ENCODE data around the gene ZNF324.
"Not testable (repeated sequence)": the region's sequence is repeated elsewhere in the genome, so short reads cannot be mapped to it uniquely, and the experiment has no call there.

The ZNF324 gene

GRCh38 chr19:58466760-58467589 is at the start of gene ZNF324:
TSS of gene ZNF324 (plus strand) at chr19:58467080. CDS start at chr19:58469186, 2,106 bp downstream.
- DNase-seq, result peak; percentile 96

- DNase-seq, result no peak
Measured at GRCh38 chr19:58428617-58429016, 38.3 kb upstream of the ZNF324 start.

- no peak for DNase-seq
Measured at GRCh38 chr19:58429745-58430144, 37.1 kb upstream of the ZNF324 start.

- DNase-seq, result no peak
Measured at GRCh38 chr19:58434217-58434616, 32.7 kb upstream of the ZNF324 start.

GRCh38 chr19:58439576-58440554 is 27.0 kb upstream of the ZNF324 start, which contains the start of gene ZNF132:
TSS of gene ZNF132 (minus strand) at chr19:58440153. CDS start at chr19:58439821, 332 bp downstream.
- DNase-seq, result peak; percentile 56

- DNase-seq, result no peak
Measured at GRCh38 chr19:58440556-58440955, 26.3 kb upstream of the ZNF324 start.

- DNase-seq, result not testable (repeated sequence)
Measured at GRCh38 chr19:58442986-58443385, 23.9 kb upstream of the ZNF324 start.

GRCh38 chr19:58448860-58449259 is 18.0 kb upstream of the ZNF324 start:
- DNase-seq, result not testable (repeated sequence)

GRCh38 chr19:58449980-58450379 is 16.9 kb upstream of the ZNF324 start:
- DNase-seq, result not testable (repeated sequence)

GRCh38 chr19:58450856-58451357 is 16.0 kb upstream of the ZNF324 start:
- DNase-seq, result no peak

GRCh38 chr19:58451358-58452101 is 15.3 kb upstream of the ZNF324 start, which contains the start of gene ZNF324B:
TSS of gene ZNF324B (plus strand) at chr19:58451622. CDS start at chr19:58453702, 2,080 bp downstream.
- peak; percentile 94 for DNase-seq

- DNase-seq, result no peak
Measured at GRCh38 chr19:58453743-58454142, 13.1 kb upstream of the ZNF324 start.

- DNase-seq, result no peak
Measured at GRCh38 chr19:58455306-58455705, 11.6 kb upstream of the ZNF324 start.

- no peak for DNase-seq
Measured at GRCh38 chr19:58456111-58456510, 10.8 kb upstream of the ZNF324 start.

- DNase-seq, result no peak
Measured at GRCh38 chr19:58460039-58460438, 6.8 kb upstream of the ZNF324 start.

GRCh38 chr19:58466089-58466759 is 656 bp upstream of the ZNF324 start:
- DNase-seq, result no peak

- no peak for DNase-seq
Measured at GRCh38 chr19:58468216-58468839, 1.4 kb downstream of the ZNF324 start.

GRCh38 chr19:58469241-58470013 is 2.5 kb downstream of the ZNF324 start:
- no peak for DNase-seq

- DNase-seq, result not testable (repeated sequence)
Measured at GRCh38 chr19:58470837-58471543, 4.1 kb downstream of the ZNF324 start.

GRCh38 chr19:58471736-58472135 is 4.9 kb downstream of the ZNF324 start:
- no peak for DNase-seq
